ENCODE results near the gene ASB8. TPM values are rescaled to one million over a fixed set of nuclear protein-coding genes. Genes with fewer than 3 reads are reported as not detected.
"Not testable (repeated sequence)": the region's sequence is repeated elsewhere in the genome, so short reads cannot be mapped to it uniquely, and the experiment has no call there.

Gene ASB8
- polyA plus RNA-seq, 2 donors: 9.9 to 16.4 TPM

GRCh38 chr12:48169011-48169410 lies 11.7 kb upstream of the ASB8 start:
- Histone ChIP-seq H3K4me3 (ENCODE audit: low read depth in 1 of 2, low read length in 2 of 2) (no peak overlapping the region), H3K9me3 (ENCODE audit: control insufficient read depth in 2 of 2, insufficient read depth in 1 of 2, low read depth in 1 of 2, low read length in 1 of 2) (no peaks in the 10 kb centered on the region), H3K27me3 (ENCODE audit: control insufficient read depth in 1 of 2, insufficient read depth in 2 of 2, low read length in 2 of 2) (no peaks in the 10 kb centered on the region), H3K27ac (ENCODE audit: low read depth in 2 of 2, low read length in 1 of 2) (no peak overlapping the region), H3K4me1 (ENCODE audit: control insufficient read depth in 2 of 2, insufficient read depth in 2 of 2, low read length in 1 of 2) (no peaks in the 10 kb centered on the region), H3K36me3 (ENCODE audit: control insufficient read depth in 2 of 2, insufficient read depth in 2 of 2, low read length in 1 of 2) (no peaks in the 10 kb centered on the region)
- 88 to 90% methylated on average over 19 of the region's 19 CpGs for WGBS, 2 donors

GRCh38 chr12:48165089-48165981 lies 8.0 kb upstream of the ASB8 start:
- no peak overlapping the region for H3K4me3 ChIP-seq (ENCODE audit: low read depth in 1 of 2, low read length in 2 of 2)
- 17 to 25% methylated on average over 2 of the region's 2 CpGs for WGBS, 2 donors
- no peaks in the 10 kb centered on the region for H3K27me3 ChIP-seq (ENCODE audit: control insufficient read depth in 1 of 2, insufficient read depth in 2 of 2, low read length in 2 of 2)

GRCh38 chr12:48164451-48164850 lies 7.1 kb upstream of the ASB8 start:
- Histone ChIP-seq H3K9me3 (ENCODE audit: control insufficient read depth in 2 of 2, insufficient read depth in 1 of 2, low read depth in 1 of 2, low read length in 1 of 2) (no peaks in the 10 kb centered on the region), H3K4me1 (ENCODE audit: control insufficient read depth in 2 of 2, insufficient read depth in 2 of 2, low read length in 1 of 2) (no peaks in the 10 kb centered on the region), H3K4me3 (ENCODE audit: low read depth in 1 of 2, low read length in 2 of 2) (no peak overlapping the region), H3K27ac (ENCODE audit: low read depth in 2 of 2, low read length in 1 of 2) (no peak overlapping the region), H3K27me3 (ENCODE audit: control insufficient read depth in 1 of 2, insufficient read depth in 2 of 2, low read length in 2 of 2) (no peaks in the 10 kb centered on the region), H3K36me3 (ENCODE audit: control insufficient read depth in 2 of 2, insufficient read depth in 2 of 2, low read length in 1 of 2) (no peaks in the 10 kb centered on the region)
- WGBS, 2 donors: 79 to 80% methylated on average over 2 of the region's 2 CpGs

More at GRCh38 chr12:48165089-48165981, 8.0 kb upstream of the ASB8 start:
- no peaks in the 10 kb centered on the region for H3K4me1 ChIP-seq (ENCODE audit: control insufficient read depth in 2 of 2, insufficient read depth in 2 of 2, low read length in 1 of 2)
- no peaks in the 10 kb centered on the region for H3K9me3 ChIP-seq (ENCODE audit: control insufficient read depth in 2 of 2, insufficient read depth in 1 of 2, low read depth in 1 of 2, low read length in 1 of 2)
- no peaks in the 10 kb centered on the region for H3K36me3 ChIP-seq (ENCODE audit: control insufficient read depth in 2 of 2, insufficient read depth in 2 of 2, low read length in 1 of 2)
- no peak overlapping the region for H3K27ac ChIP-seq (ENCODE audit: low read depth in 2 of 2, low read length in 1 of 2)

GRCh38 chr12:48163150-48163747 lies 5.9 kb upstream of the ASB8 start:
- H3K4me1 ChIP-seq (ENCODE audit: control insufficient read depth in 2 of 2, insufficient read depth in 2 of 2, low read length in 1 of 2): no peaks in the 10 kb centered on the region
- no peaks in the 10 kb centered on the region for H3K9me3 ChIP-seq (ENCODE audit: control insufficient read depth in 2 of 2, insufficient read depth in 1 of 2, low read depth in 1 of 2, low read length in 1 of 2)
- no peaks in the 10 kb centered on the region for H3K36me3 ChIP-seq (ENCODE audit: control insufficient read depth in 2 of 2, insufficient read depth in 2 of 2, low read length in 1 of 2)
- H3K27ac ChIP-seq (ENCODE audit: low read depth in 2 of 2, low read length in 1 of 2): no peak overlapping the region
- no peaks in the 10 kb centered on the region for H3K27me3 ChIP-seq (ENCODE audit: control insufficient read depth in 1 of 2, insufficient read depth in 2 of 2, low read length in 2 of 2)
- H3K4me3 ChIP-seq (ENCODE audit: low read depth in 1 of 2, low read length in 2 of 2): no peak overlapping the region
- WGBS, 2 donors: 58 to 64% methylated on average over 5 of the region's 5 CpGs

GRCh38 chr12:48160807-48161206 lies 3.5 kb upstream of the ASB8 start:
- 54 to 58% methylated on average over 2 of the region's 2 CpGs for WGBS, 2 donors
- H3K27ac ChIP-seq (ENCODE audit: low read depth in 2 of 2, low read length in 1 of 2): no peak overlapping the region
- no peaks in the 10 kb centered on the region for H3K9me3 ChIP-seq (ENCODE audit: control insufficient read depth in 2 of 2, insufficient read depth in 1 of 2, low read depth in 1 of 2, low read length in 1 of 2)
- no peaks in the 10 kb centered on the region for H3K4me1 ChIP-seq (ENCODE audit: control insufficient read depth in 2 of 2, insufficient read depth in 2 of 2, low read length in 1 of 2)
- no peak overlapping the region for H3K4me3 ChIP-seq (ENCODE audit: low read depth in 1 of 2, low read length in 2 of 2)
- no peaks in the 10 kb centered on the region for H3K27me3 ChIP-seq (ENCODE audit: control insufficient read depth in 1 of 2, insufficient read depth in 2 of 2, low read length in 2 of 2)
- H3K36me3 ChIP-seq (ENCODE audit: control insufficient read depth in 2 of 2, insufficient read depth in 2 of 2, low read length in 1 of 2): no peaks in the 10 kb centered on the region

- 85 to 87% methylated on average over 5 of the region's 5 CpGs for WGBS, 2 donors
- no peak overlapping the region for H3K27ac ChIP-seq (ENCODE audit: low read depth in 2 of 2, low read length in 1 of 2)
Observed at GRCh38 chr12:48160046-48160445, 2.7 kb upstream of the ASB8 start.

GRCh38 chr12:48157889-48158370 lies 615 bp upstream of the ASB8 start:
- WGBS, 2 donors: 58 to 61% methylated on average over 3 of the region's 3 CpGs
- H3K4me3 ChIP-seq (ENCODE audit: low read depth in 1 of 2, low read length in 2 of 2): peak overlapping the region; percentile 91 to 92

More at GRCh38 chr12:48160046-48160445, 2.7 kb upstream of the ASB8 start:
- H3K4me3 ChIP-seq (ENCODE audit: low read depth in 1 of 2, low read length in 2 of 2): no peak overlapping the region
- no peaks in the 10 kb centered on the region for H3K36me3 ChIP-seq (ENCODE audit: control insufficient read depth in 2 of 2, insufficient read depth in 2 of 2, low read length in 1 of 2)
- H3K9me3 ChIP-seq (ENCODE audit: control insufficient read depth in 2 of 2, insufficient read depth in 1 of 2, low read depth in 1 of 2, low read length in 1 of 2): no peaks in the 10 kb centered on the region
- H3K27me3 ChIP-seq (ENCODE audit: control insufficient read depth in 1 of 2, insufficient read depth in 2 of 2, low read length in 2 of 2): no peaks in the 10 kb centered on the region
- no peaks in the 10 kb centered on the region for H3K4me1 ChIP-seq (ENCODE audit: control insufficient read depth in 2 of 2, insufficient read depth in 2 of 2, low read length in 1 of 2)

GRCh38 chr12:48156652-48157017 lies 680 bp downstream of the ASB8 start:
- peak overlapping the region; percentile 91 to 92 for H3K4me3 ChIP-seq (ENCODE audit: low read depth in 1 of 2, low read length in 2 of 2)
- no peaks in the 10 kb centered on the region for H3K36me3 ChIP-seq (ENCODE audit: control insufficient read depth in 2 of 2, insufficient read depth in 2 of 2, low read length in 1 of 2)
- H3K4me1 ChIP-seq (ENCODE audit: control insufficient read depth in 2 of 2, insufficient read depth in 2 of 2, low read length in 1 of 2): no peaks in the 10 kb centered on the region
- peak overlapping the region; percentile 84 to 95 for H3K27ac ChIP-seq (ENCODE audit: low read depth in 2 of 2, low read length in 1 of 2)
- H3K9me3 ChIP-seq (ENCODE audit: control insufficient read depth in 2 of 2, insufficient read depth in 1 of 2, low read depth in 1 of 2, low read length in 1 of 2): no peaks in the 10 kb centered on the region
- H3K27me3 ChIP-seq (ENCODE audit: control insufficient read depth in 1 of 2, insufficient read depth in 2 of 2, low read length in 2 of 2): no peaks in the 10 kb centered on the region
- WGBS, 2 donors: 23 to 27% methylated on average over 8 of the region's 8 CpGs

More at GRCh38 chr12:48157889-48158370, 615 bp upstream of the ASB8 start:
- H3K27me3 ChIP-seq (ENCODE audit: control insufficient read depth in 1 of 2, insufficient read depth in 2 of 2, low read length in 2 of 2): no peaks in the 10 kb centered on the region
- peak overlapping the region; percentile 81 to 89 for H3K27ac ChIP-seq (ENCODE audit: low read depth in 2 of 2, low read length in 1 of 2)
- no peaks in the 10 kb centered on the region for H3K36me3 ChIP-seq (ENCODE audit: control insufficient read depth in 2 of 2, insufficient read depth in 2 of 2, low read length in 1 of 2)
- no peaks in the 10 kb centered on the region for H3K4me1 ChIP-seq (ENCODE audit: control insufficient read depth in 2 of 2, insufficient read depth in 2 of 2, low read length in 1 of 2)
- no peaks in the 10 kb centered on the region for H3K9me3 ChIP-seq (ENCODE audit: control insufficient read depth in 2 of 2, insufficient read depth in 1 of 2, low read depth in 1 of 2, low read length in 1 of 2)

- not testable (repeated sequence) for H3K27ac ChIP-seq (ENCODE audit: low read depth in 2 of 2, low read length in 1 of 2); H3K27me3 ChIP-seq (ENCODE audit: control insufficient read depth in 1 of 2, insufficient read depth in 2 of 2, low read length in 2 of 2); H3K4me3 ChIP-seq (ENCODE audit: low read depth in 1 of 2, low read length in 2 of 2); H3K4me1 ChIP-seq (ENCODE audit: control insufficient read depth in 2 of 2, insufficient read depth in 2 of 2, low read length in 1 of 2); H3K9me3 ChIP-seq (ENCODE audit: control insufficient read depth in 2 of 2, insufficient read depth in 1 of 2, low read depth in 1 of 2, low read length in 1 of 2); H3K36me3 ChIP-seq (ENCODE audit: control insufficient read depth in 2 of 2, insufficient read depth in 2 of 2, low read length in 1 of 2)
- WGBS, 2 donors: 94 to 98% methylated on average over 5 of the region's 5 CpGs
Observed at GRCh38 chr12:48155786-48156185, 1.5 kb downstream of the ASB8 start.
